Uterus (tissue), 4 donors: ENCODE measurements around the gene RNASEL. TPM values are rescaled to one million over a fixed set of nuclear protein-coding genes. Genes with fewer than 3 reads are reported as not detected.

Source experiments
- DNase-seq, 2 donors: peaks; one replicate each; pipeline ENCODE4 v3.0.0-alpha.2; 2019 to 2020
- H3K27ac ChIP-seq, 2 donors: fragments of 200-600 bp; sonication (generic); 1 replicate in 1 of 2; 2 replicates in 1 of 2; pipeline ENCODE4 v1.5.1; 2016 to 2018
- H3K27me3 ChIP-seq, 2 donors: fragments of 200-600 bp; sonication (generic); one replicate each; pipeline ENCODE4 v1.5.1; 2018 to 2019; ENCODE audit warnings: control low read depth in 1 of 2
- H3K36me3 ChIP-seq, 2 donors: fragments of 200-600 bp; sonication (generic); one replicate each; pipeline ENCODE4 v1.5.1; 2019; ENCODE audit warnings: control low read depth in 1 of 2
- H3K4me1 ChIP-seq, 2 donors: fragments of 200-600 bp; sonication (generic); one replicate each; pipeline ENCODE4 v1.5.1; 2018 to 2019; ENCODE audit warnings: control low read depth in 1 of 2
- H3K4me3 ChIP-seq, 2 donors: fragments of 200-600 bp; sonication (generic); 1 replicate in 1 of 2; 2 replicates in 1 of 2; pipeline ENCODE4 v1.5.1; 2018 to 2019; ENCODE audit warnings: mild to moderate bottlenecking in 1 of 2
- H3K9me3 ChIP-seq, 2 donors: fragments of 200-600 bp; sonication (generic); one replicate each; pipeline ENCODE4 v1.5.1; 2019; ENCODE audit warnings: control low read depth in 1 of 2
- POLR2A ChIP-seq, 2 donors: fragments of 450-650 bp; IDR thresholded peaks; one replicate each; pipeline ENCODE4 v1.6.1; 2016; ENCODE audit warnings: antibody characterized with exemption in 2 of 2, mild to moderate bottlenecking in 1 of 2, moderate library complexity in 1 of 2
- intact Hi-C: fragments of 100-400 bp; cut with DNase I; formaldehyde crosslinking; loops from one replicate; pipeline ENCODE4 v1.15.1; 2023; ENCODE audit warnings: low total_unique reads
- total RNA-seq, 4 donors: library from RNA; depleted of rRNA in 3 of 4; stranded (reverse); fragments of >200 nt in 3 of 4; gene quantifications; one replicate each; pipeline versions ENCODE4 v1.1.0 to v1.2.4, GENCODE V29; 2014 to 2023
- TF ChIP-seq, protein P1 (sequence below), 4 experiments: fragments of 200-600 bp in 2 of 4; fragments of 450-650 bp in 2 of 4; sonication (generic) in 2 of 4; IDR thresholded peaks; one replicate each; pipeline ENCODE4 v1.5.1; 2016 to 2019; ENCODE audit warnings: antibody characterized with exemption in 4 of 4, mild to moderate bottlenecking in 2 of 4, moderate library complexity in 1 of 4
- donor health status: DM: yes; HTN: yes; CAD: no.

RNASEL gene
- total RNA-seq, 4 donors from 2014 or later, result 4.1 to 13.4 (median 6.9) TPM

DNA sequence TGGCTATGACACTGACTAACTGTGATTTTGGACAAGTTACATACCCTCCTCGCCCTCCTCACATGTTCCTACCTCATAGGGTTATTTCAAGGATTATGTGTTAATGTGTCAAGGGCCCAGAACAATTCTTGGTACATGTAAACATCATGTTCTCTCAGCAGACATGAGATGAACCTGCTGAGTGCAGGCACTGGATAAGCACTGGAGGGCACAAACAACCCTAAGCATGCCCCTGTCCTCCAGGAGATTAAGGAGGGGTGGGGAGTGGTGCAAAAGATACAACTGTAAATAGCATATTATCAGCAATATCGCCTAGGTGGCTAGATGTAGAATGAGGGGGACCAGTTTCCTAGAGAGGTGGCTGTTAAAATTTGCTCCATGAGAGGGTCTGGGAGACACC lies 32.9 kb upstream of the RNASEL start:
- no peak overlapping the region for H3K4me3 ChIP-seq
- no peak for DNase-seq
- intact Hi-C loops, result no loop called here
- no peaks in the 10 kb centered on the region for H3K27me3 ChIP-seq
- no peaks in the 10 kb centered on the region for H3K9me3 ChIP-seq
- H3K4me1 ChIP-seq, result no peaks in the 10 kb centered on the region
- H3K27ac ChIP-seq, result no peak overlapping the region
- no peaks in the 10 kb centered on the region for H3K36me3 ChIP-seq
- no peak for TF ChIP-seq POLR2A (IDR thresholded peaks at IDR 0.05)
- TF ChIP-seq, protein P1, sequence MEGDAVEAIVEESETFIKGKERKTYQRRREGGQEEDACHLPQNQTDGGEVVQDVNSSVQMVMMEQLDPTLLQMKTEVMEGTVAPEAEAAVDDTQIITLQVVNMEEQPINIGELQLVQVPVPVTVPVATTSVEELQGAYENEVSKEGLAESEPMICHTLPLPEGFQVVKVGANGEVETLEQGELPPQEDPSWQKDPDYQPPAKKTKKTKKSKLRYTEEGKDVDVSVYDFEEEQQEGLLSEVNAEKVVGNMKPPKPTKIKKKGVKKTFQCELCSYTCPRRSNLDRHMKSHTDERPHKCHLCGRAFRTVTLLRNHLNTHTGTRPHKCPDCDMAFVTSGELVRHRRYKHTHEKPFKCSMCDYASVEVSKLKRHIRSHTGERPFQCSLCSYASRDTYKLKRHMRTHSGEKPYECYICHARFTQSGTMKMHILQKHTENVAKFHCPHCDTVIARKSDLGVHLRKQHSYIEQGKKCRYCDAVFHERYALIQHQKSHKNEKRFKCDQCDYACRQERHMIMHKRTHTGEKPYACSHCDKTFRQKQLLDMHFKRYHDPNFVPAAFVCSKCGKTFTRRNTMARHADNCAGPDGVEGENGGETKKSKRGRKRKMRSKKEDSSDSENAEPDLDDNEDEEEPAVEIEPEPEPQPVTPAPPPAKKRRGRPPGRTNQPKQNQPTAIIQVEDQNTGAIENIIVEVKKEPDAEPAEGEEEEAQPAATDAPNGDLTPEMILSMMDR (IDR thresholded peaks at IDR 0.05), result no peak

GRCh38 chr1:182620924-182621585 lies 32.0 kb upstream of the RNASEL start:
- Histone ChIP-seq H3K27ac (no peak overlapping the region), H3K36me3 (no peaks in the 10 kb centered on the region), H3K27me3 (no peaks in the 10 kb centered on the region), H3K9me3 (no peaks in the 10 kb centered on the region), H3K4me1 (no peaks in the 10 kb centered on the region), H3K4me3 (no peak overlapping the region)
- intact Hi-C loops, result no loop called here
- TF ChIP-seq, protein P1 (IDR thresholded peaks at IDR 0.05), result no peak
- TF ChIP-seq POLR2A (IDR thresholded peaks at IDR 0.05), result no peak
- DNase-seq, result no peak

- H3K36me3 ChIP-seq, result no peaks in the 10 kb centered on the region
- H3K27me3 ChIP-seq, result no peaks in the 10 kb centered on the region
- no peak for DNase-seq
- intact Hi-C loops, result no loop called here
- H3K9me3 ChIP-seq, result no peaks in the 10 kb centered on the region
- no peaks in the 10 kb centered on the region for H3K4me1 ChIP-seq
- TF ChIP-seq, protein P1 (IDR thresholded peaks at IDR 0.05), result no peak
- no peak for TF ChIP-seq POLR2A (IDR thresholded peaks at IDR 0.05)
- H3K4me3 ChIP-seq, result no peak overlapping the region
- H3K27ac ChIP-seq, result peak overlapping the region in 1 of 2 donors; percentile 31
Measured at GRCh38 chr1:182617734-182618351, 28.8 kb upstream of the RNASEL start.

DNA sequence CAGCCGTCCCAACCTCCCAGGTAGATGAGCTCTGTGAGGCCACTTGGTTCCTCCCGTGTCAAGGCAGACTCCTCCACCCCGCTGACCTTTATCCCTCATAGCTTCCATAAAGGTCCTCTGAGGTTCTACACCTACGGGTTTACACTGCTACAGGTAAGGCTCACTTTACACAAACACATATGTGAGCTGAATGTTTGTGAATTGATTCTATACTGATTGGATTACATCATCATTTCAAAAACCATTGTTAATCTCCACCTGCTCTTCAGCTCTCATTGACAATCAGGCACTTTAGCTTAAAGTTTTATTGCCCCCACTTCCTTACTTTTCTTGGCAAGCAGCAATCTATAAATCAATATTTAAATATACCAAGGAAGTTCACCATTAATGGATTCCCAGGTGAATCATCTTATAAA lies 28.0 kb upstream of the RNASEL start:
- Histone ChIP-seq H3K36me3 (no peaks in the 10 kb centered on the region), H3K4me1 (no peaks in the 10 kb centered on the region), H3K27me3 (no peaks in the 10 kb centered on the region), H3K9me3 (no peaks in the 10 kb centered on the region), H3K27ac (no peak overlapping the region), H3K4me3 (no peak overlapping the region)
- no peak for DNase-seq
- TF ChIP-seq POLR2A (IDR thresholded peaks at IDR 0.05), result no peak
- TF ChIP-seq, protein P1 (IDR thresholded peaks at IDR 0.05), result no peak
- intact Hi-C loops, result no loop called here
